Posterior cingulate gyrus (tissue), 11 donors: ENCODE data around the gene PCNX2.
A peak's percentile ranks its signal among the peaks of the same experiment; 100 is the strongest.

Experiments used
- DNase-seq, 10 donors: peaks; one replicate each; pipeline versions ENCODE4 v3.0.0 to v3.0.0-alpha.2; 2020 to 2021; ENCODE audit warnings: mixed read lengths in 3 of 10
- intact Hi-C: fragments of 100-400 bp; cut with DNase I; formaldehyde crosslinking; loops from one replicate; pipeline ENCODE4 v1.15.1; 2023

PCNX2 gene, protein sequence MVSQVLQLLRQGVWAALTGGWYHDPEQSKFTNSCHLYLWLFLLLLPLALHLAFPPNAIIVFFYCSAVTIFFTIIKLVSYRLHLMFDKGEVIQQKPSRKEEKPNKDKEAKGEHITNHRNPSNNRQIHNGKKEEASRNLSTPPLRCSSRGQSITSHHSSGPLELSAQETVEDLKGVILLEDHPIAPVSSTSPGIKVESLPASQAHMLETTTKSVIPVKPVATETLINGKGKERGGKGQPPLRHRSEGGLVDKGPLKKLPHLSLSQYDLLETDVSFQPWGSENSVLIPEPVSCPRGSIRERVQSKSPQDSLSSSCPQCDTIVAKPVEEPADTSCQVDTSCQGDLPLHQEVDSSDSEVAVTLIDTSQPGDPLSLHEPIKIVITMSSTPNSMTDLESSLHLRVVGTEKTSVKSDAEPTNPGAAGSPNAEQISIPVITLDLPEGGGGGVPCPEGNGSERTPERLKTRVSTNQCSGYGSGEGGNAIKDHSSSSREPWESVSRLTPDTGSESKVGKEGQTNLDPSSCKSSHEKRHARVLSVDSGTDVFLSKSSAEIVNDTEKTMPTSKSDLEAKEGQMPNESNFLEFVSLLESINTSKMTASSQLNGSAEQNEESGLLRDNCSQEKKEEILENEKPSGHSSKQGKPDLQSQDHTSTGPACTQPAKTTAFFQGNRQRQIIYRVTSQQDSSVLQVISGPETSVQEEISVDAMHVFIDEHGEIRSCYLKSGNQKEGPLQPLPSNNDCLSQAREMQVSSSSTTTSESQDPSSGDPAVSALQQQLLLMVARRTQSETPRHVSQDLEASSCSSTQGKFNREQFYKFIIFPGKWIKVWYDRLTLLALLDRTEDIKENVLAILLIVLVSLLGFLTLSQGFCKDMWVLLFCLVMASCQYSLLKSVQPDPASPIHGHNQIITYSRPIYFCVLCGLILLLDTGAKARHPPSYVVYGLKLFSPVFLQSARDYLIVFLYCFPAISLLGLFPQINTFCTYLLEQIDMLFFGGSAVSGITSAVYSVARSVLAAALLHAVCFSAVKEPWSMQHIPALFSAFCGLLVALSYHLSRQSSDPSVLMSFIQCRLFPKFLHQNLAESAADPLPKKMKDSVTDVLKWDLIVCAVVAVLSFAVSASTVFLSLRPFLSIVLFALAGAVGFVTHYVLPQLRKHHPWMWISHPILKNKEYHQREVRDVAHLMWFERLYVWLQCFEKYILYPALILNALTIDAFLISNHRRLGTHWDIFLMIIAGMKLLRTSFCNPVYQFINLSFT (N-terminal part only)

DNA sequence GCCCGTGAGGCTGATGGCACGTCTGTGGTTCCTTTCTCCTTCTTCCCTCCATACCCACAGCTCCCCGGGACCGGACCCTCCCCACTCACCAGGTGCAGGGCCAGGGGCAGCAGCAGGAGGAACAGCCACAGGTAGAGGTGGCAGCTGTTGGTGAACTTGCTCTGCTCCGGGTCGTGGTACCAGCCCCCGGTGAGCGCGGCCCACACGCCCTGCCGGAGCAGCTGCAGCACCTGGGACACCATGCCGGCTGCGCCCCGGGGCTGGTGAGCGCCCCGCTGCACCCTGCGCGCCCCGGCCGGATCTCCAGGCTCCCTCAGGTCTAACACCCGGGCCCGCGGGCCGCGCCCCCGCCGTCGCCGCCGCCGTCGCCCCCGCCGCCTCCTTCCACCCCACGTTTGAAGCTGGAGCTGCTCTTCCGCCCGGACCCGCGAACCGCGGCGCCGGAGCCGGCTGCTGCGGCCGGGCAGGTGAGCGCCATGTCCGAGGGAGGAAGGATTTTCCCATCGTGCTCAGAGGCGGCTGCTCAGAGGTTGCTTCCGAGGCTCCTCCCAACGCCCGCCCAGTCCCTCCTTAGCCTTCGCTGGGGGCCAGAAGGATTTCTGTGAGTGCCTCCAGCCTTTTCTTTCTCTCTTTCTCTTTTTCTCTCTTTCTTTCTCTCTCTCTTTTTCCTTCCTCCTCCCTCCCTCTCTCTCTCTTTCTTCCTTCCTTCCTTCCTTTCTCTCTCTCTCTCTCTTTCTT is at the start of gene PCNX2:
TSS of gene PCNX2 (minus strand) at position 489 of the 738 bp plus-strand sequence. CDS start at position 242, 247 bp downstream.
- DNase-seq, result peak; percentile 45 to 96 (median 76)
- intact Hi-C loops, result no loop called here

DNA sequence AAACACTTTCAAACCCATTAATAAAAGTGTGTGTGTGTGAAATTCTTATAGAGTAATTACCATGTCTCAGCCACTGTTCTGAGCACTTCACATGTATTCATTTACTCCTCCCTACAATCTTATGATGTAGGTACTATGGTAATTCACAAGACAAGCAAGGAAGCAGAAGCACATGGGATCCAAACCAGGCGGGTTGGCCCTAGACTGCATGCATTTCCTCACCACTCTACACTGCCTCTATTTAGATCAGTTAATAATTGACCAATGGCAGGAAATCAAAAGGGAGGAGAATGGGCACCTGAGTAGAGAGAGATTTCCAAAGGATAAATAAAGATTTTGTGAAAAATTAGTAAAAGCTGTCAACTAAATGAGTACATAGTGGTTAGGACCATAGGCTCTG is 47.7 kb upstream of the PCNX2 start:
- intact Hi-C loops, result no loop called here
- DNase-seq, result no peak

DNA sequence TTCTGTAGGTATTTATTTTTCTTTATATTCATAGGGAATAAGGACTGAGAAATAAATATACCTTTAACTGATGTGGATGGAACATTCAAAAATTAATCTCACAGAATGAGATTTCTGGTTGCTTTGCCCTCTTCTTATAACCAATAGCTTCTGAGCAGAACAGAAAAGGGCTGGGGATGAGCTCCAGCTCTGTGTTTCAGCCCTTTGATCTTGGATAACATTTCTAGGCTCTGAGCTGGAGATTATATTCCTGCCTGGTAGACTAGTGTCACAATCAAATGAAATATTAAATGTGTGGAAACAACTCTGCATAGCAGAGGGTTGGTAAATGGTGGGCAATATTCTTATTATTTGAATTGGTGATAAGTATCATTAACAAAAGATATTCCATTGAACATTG is 46.6 kb upstream of the PCNX2 start:
- intact Hi-C loops, result no loop called here
- no peak for DNase-seq

DNA sequence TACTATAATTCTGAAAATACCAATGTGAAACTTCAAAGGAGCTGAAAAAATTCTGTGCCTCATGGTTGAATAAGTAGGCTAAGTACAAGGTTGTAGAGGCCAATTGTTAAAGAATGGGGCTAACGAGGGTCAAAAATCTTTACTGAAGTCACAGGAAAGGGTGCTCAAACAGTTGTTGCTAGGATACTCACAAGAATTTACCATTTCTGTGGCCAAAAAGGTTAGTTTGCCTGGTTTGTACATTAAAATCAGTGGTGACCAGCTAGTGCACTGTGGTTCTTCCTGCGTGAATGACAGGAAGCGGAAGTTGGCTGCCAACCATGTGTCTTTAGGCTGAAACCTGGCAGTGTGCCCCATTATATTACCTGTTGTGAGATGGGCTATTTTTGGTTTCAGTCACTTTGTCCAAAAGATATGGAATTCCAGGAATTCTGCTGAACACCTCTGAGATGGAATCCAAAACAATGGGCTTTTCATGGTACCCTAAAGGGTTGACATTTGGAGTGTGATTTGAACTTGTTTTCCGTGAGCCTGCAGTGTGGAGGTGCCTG is 45.5 kb upstream of the PCNX2 start:
- DNase-seq, result no peak
- intact Hi-C loops, result no loop called here

DNA sequence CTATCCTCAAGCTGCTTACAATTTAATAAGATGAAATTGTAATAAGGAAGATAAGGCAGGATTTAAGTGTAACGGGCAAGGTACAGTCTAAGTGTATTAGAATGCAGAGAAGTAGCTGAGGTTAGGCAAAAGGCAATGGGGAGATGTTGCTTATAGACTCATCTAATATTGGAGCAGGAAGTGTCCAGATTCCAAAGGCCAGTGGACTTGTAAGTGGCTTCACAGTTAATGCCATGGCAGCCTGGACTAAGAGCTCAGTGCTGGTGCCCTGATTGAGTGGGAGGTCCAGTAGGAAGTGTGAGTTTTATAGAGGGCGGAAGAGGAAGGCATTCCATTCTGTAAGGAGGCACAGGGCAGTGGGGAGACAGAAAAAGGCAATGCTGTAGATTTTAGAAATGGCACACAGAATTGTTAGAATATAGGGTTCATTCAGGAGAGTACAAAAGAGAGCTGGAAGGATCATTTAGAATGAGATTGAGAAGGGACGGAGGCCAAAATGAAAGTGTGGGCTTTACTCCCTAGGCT is 44.6 kb upstream of the PCNX2 start:
- no peak for DNase-seq
- intact Hi-C loops, result no loop called here

DNA sequence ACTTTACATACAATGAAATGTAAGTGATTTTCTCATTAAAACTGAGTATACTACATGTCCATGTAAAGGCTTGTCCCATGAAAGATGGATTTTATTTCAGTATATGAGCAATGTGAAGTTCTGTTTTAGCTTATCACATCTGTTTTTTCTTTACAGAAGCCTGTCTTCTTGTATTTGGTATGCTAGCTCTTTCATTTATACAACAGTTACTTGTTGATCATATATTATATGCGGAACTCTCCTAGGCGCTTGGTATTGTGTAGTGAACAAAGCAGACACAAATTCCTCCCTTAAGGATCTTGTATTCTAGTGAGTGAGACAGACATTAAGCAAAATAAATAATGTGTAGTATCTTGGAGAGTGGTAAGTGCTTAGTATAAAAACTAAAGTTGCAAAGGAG is 42.6 kb upstream of the PCNX2 start:
- intact Hi-C loops, result no loop called here
- no peak for DNase-seq

DNA sequence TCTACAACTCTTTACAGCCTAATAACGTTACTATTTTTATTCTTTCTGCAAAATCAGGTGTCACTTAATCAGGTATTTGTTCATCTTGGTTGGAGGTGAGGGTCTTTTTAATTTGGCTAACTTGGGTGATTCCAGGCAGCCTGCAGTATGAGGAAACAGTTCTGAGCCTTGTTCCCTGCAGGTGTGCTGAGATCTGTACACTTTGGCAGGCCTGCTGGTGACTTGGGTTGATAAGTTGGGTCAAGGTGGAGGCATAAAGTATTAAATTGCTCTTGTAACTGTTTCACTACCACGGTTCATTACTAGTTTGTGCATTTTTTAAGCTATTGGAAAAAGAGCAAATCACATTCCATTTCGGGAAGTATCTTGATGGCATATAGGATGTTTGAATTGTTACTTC is 42.0 kb upstream of the PCNX2 start:
- intact Hi-C loops, result no loop called here

DNA sequence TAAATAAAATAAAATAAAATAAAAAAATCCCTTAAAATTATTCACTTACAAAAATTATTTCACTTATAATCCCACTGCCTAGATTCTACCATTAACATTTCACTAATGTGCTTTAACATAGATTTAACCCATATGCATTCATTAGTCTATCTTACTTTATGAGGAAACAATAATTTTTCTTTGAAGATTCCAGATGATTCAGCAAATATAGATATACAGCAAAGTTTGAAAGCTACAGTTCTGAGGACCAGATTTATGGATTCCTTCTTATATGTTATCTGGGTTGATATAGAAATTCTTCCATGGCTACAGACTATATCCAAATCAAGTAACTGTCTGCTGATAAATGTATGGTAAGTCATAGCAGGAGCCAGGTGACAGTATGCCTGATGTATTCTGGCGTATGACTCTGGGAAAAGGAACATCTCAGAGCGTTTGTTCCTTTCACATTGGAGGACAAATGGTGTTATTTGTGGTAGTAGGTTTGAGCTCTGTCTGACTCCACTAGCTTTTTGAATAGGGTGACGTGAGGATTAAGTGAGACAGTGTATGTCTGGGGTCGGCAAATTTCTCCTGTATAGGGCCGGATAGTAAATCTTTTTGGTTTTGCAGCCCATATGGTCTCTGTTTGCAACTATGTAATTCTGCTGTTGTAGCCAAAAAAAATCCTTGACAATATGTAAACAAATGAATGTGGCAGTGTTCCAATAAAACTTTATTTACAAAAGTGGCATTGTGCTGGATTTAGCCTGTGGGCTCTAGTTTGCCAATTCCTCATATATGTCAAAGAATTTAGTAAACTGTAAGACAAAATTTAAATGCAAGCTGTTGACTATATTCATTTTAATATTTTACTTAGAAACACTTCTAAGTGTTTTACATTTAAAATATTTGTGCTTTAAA is 41.3 kb upstream of the PCNX2 start:
- no peak for DNase-seq
- intact Hi-C loops, result no loop called here

More for the DNA sequence above, 42.0 kb upstream of the PCNX2 start:
- DNase-seq, result no peak

DNA sequence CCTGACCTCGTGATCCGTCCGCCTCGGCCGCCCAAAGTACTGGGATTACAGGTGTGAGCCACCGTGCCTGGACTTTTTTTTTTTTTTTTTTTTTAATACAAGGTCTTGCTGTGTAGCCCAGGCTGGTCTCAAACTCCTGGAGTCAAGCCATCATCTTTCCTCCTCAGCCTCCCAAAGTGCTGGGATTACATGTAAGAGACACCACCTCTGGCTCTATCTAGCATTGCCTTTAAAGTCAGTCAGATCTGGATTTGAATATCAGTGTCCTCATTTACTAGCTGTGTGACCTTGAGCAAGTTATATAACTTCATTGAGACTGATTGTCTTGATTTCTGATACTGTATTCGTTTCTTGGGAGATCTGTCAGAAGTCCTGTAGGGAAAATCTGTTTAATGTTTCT is 38.6 kb upstream of the PCNX2 start:
- intact Hi-C loops, result no loop called here
- no peak for DNase-seq

DNA sequence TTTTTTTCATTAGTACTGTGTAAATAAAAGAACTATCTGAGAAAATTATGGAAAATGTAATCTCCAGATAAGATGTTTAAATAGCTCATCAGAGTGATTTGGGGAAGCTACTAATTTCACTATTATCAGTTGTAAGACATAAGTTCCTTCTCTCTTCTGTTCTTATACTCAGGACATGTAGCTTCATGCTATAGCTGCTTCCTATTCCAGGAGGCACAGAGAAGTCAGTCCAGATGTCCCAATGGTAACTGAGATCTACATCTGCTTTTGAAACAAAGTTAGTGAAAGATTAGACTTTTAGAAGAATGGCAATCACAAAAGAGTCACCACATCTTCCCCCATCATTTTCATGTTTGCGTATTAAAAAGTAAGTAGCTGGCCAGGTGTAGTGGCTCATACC is 37.6 kb upstream of the PCNX2 start:
- intact Hi-C loops, result no loop called here
- no peak for DNase-seq

DNA sequence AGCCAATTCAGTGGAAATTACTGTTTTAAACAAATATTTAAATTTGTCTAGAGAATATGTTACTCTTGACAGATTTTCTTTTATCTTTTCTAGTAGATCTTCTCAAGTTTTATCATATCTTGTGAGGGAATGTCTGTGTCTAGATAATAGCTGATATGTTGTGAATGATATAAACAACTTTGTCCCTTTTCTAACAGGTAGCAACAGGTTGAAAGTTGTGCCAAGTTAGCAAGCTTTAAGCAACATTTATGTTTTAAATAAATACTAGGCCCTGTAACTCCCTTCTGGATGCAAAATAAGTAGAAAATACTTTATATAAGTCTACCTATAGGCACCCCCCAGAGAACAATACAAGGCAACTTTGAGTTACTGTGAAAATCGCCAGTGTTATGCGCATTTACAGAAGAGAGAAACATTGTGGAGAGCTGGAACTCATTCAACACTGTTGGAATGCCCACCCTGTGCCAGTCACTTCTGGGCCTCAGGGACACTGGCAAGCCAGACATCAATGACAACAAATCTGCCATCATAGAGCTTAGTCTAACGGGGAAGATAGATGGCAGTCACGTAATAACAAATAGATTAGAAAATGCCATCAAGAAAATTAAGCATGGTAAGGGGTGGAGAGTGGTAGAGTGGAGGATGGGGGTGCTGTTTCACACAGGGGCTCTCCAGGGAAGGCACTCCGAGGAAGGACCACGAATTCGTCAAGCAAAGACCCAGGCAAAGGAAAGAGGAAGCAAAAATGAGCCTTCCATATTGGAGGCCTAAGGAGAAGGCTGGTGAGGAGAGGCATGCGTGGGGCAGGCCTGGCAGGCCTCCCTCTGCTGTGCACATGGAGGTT is 36.4 kb upstream of the PCNX2 start:
- intact Hi-C loops, result no loop called here
- DNase-seq, result no peak

DNA sequence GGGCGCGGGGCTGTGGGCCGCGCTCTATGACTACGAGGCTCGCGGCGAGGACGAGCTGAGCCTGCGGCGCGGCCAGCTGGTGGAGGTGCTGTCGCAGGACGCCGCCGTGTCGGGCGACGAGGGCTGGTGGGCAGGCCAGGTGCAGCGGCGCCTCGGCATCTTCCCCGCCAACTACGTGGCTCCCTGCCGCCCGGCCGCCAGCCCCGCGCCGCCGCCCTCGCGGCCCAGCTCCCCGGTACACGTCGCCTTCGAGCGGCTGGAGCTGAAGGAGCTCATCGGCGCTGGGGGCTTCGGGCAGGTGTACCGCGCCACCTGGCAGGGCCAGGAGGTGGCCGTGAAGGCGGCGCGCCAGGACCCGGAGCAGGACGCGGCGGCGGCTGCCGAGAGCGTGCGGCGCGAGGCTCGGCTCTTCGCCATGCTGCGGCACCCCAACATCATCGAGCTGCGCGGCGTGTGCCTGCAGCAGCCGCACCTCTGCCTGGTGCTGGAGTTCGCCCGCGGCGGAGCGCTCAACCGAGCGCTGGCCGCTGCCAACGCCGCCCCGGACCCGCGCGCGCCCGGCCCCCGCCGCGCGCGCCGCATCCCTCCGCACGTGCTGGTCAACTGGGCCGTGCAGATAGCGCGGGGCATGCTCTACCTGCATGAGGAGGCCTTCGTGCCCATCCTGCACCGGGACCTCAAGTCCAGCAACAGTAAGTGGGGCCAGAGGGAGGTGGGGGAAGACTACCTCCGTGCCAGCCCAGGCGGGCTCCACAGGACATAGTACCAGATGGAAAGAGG is 32.8 kb upstream of the PCNX2 start:
- intact Hi-C loops, result no loop called here
- peak in 8 of 10 donors; percentile 12 to 83 (median 26) for DNase-seq

DNA sequence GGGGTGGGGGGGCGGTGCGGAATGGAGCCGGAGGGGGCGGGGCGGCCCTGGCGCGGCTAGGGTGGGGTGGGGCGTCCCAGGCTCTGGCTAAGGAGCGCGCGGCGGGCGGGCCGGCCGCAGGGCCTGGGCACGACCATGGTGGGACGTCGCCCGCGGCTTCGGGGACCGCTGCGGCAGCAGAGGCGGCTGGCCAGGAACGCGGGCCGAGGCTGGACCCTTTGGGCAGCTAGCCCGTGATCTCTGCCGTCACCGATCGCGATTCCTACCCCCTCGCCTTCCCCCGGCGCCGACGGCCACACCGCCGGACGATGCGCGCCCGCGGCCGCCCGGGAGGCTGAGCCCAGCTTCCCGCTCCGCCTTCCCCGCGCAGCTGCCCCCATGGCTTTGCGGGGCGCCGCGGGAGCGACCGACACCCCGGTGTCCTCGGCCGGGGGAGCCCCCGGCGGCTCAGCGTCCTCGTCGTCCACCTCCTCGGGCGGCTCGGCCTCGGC is 32.2 kb upstream of the PCNX2 start, which contains the start of gene MAP3K21:
TSS of gene MAP3K21 (plus strand) at position 74 of the 491 bp plus-strand sequence. CDS start at position 379, 305 bp downstream.
- peak in 3 of 10 donors; percentile 74 to 86 (median 81) for DNase-seq
- intact Hi-C loops, result no loop called here

DNA sequence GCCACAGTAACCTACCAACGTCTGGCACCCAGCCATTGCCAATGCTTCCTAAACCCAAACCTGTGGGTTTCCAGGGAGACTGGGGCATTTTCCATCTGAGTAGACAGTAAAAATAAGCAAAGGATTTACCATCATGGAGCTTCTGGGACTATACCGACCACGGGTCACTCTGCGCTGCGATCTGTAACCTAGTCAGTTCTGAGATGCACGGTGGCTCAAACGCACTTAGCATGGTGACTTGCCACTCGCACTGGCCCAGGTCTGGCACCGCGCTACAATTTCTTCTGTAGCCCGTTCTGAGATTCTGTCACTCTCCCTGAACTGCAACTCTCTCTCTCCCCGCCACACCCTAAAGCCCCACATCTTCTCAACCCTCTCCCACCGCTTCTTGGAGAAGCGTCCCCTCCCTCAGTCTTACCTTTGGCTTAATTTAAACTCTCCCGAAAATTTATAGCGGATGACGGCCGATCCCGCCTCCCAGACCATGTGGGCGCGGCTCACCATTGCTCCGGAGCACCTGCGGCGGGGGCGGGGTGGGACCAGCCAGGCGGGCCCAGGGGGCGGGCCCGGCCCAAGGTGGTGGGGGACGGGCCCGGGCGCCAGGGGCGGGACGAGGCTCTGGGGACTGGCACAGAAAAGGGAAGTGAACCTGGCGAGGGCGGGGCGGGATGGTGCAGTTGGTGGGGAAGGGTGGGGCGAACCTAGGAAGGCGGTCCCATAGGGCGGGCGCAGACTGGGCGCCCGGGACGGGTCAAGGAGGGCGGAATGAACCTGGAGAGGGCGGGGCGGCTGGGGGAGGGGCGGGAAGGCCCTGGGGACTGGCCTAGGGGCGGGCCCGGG is 31.5 kb upstream of the PCNX2 start:
- DNase-seq, result peak; percentile 29 to 92 (median 58)
- intact Hi-C loops, result no loop called here

DNA sequence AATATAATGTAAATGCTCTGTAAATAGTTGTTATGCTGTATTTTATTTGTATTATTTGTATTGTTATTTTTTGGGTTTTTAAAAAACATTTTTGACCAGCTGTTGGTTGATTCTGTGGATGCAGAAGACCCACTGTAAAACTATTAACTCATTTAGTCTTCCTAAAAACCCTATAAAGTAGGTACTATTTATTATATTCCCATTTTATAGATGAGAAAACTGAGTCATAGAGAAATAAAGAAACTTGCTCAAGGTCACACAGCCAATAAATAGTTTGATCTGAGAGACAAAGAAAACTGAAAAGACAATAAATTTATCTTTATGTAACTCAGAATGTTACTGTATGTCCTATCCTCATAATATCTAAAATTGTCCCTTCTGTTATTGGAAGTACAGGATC is 30.8 kb upstream of the PCNX2 start:
- intact Hi-C loops, result no loop called here
- no peak for DNase-seq

DNA sequence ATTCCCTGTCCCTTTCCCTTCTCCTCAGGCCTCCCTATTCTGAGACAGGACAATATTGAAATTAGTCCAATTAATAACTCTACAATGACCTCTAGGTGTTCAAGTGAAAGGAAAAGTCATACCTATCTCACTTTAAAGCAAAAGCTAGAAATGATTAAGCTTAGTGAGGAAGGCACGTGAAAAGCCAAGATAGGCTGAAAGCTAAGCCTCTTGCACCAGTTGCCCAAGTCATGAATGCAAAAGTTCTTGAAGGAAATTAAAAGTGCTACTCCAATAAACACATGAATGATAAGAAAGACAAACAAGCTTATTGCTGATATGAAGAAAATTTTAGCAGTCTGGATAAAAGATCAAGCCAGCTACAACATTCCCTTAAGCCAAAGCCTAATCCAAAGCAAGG is 28.2 kb upstream of the PCNX2 start:
- no peak for DNase-seq
- intact Hi-C loops, result no loop called here
